CD14-positive monocyte (primary cell): ENCODE measurements around the gene SULF2. TPM values are rescaled to one million over a fixed set of nuclear protein-coding genes. Genes with fewer than 3 reads are reported as not detected.

Experiments used
- DNase-seq, 3 donors: peaks; one replicate each; pipeline ENCODE4 v3.0.0-alpha.2; 2011 to 2022
- H2AFZ ChIP-seq: 2 replicates; pipeline ENCODE4 v1.6.0; 2012; ENCODE audit warnings: mild to moderate bottlenecking, low read depth, low read length, inconsistent platforms; ENCODE audit not compliant: insufficient read depth, poor library complexity, severe bottlenecking
- H3K27ac ChIP-seq, 2 donors: 1 replicate in 1 of 2; 2 replicates in 1 of 2; pipeline ENCODE4 v1.5.1; 2012 to 2013; ENCODE audit warnings: low read length in 2 of 2, control low read depth in 1 of 2, inconsistent platforms in 1 of 2, low read depth in 1 of 2, mild to moderate bottlenecking in 1 of 2
- H3K27me3 ChIP-seq, 2 donors: one replicate each; pipeline versions ENCODE4 v1.6.0 to v1.6.1; 2011 to 2013; ENCODE audit warnings: low read length in 2 of 2; ENCODE audit not compliant: control insufficient read depth in 2 of 2, insufficient read depth in 2 of 2
- H3K36me3 ChIP-seq, 2 donors: replicated peaks in 1 of 2; 1 replicate in 1 of 2; 2 replicates in 1 of 2; pipeline versions ENCODE4 v1.5.1 to v1.6.1; 2012 to 2013; ENCODE audit warnings: low read length in 2 of 2, control low read depth in 1 of 2, inconsistent platforms in 1 of 2, mild to moderate bottlenecking in 1 of 2; ENCODE audit not compliant: insufficient read depth in 2 of 2, control insufficient read depth in 1 of 2
- H3K4me1 ChIP-seq, 2 donors: 1 replicate in 1 of 2; 2 replicates in 1 of 2; pipeline versions ENCODE4 v1.5.1 to v1.6.1; 2012 to 2013; ENCODE audit warnings: low read length in 2 of 2, control low read depth in 1 of 2, inconsistent platforms in 1 of 2, mild to moderate bottlenecking in 1 of 2, moderate library complexity in 1 of 2; ENCODE audit not compliant: insufficient read depth in 2 of 2, control insufficient read depth in 1 of 2
- H3K4me2 ChIP-seq: replicated peaks from 2 replicates; pipeline ENCODE3; 2012; ENCODE audit warnings: low read length, moderate library complexity, mild to moderate bottlenecking; ENCODE audit not compliant: poor library complexity, severe bottlenecking; ENCODE audit errors: extremely low read depth
- H3K4me3 ChIP-seq, 3 experiments: fragments of 200-600 bp in 1 of 3; sonication (generic) in 1 of 3; replicated peaks in 1 of 3; 1 replicate in 2 of 3; 2 replicates in 1 of 3; pipeline ENCODE4 v1.5.1; 2011 to 2013; ENCODE audit warnings: low read length in 3 of 3, mild to moderate bottlenecking in 3 of 3, control low read depth in 2 of 3, low read depth in 2 of 3, inconsistent platforms in 1 of 3, moderate library complexity in 1 of 3
- H3K79me2 ChIP-seq: 2 replicates; pipeline ENCODE4 v1.6.0; 2012; ENCODE audit warnings: mild to moderate bottlenecking, control low read depth, inconsistent platforms, low read length, moderate library complexity; ENCODE audit not compliant: insufficient read depth
- H3K9ac ChIP-seq: 2 replicates; pipeline ENCODE4 v1.6.0; 2017; ENCODE audit warnings: low read length, mild to moderate bottlenecking; ENCODE audit not compliant: insufficient read depth, poor library complexity, severe bottlenecking
- H3K9me3 ChIP-seq, 2 donors: replicated peaks in 1 of 2; 1 replicate in 1 of 2; 2 replicates in 1 of 2; pipeline versions ENCODE4 v1.5.1 to v1.6.1; 2012 to 2013; ENCODE audit warnings: low read length in 2 of 2, control low read depth in 1 of 2; ENCODE audit not compliant: control insufficient read depth in 1 of 2, insufficient read depth in 1 of 2
- H4K20me1 ChIP-seq: 2 replicates; pipeline ENCODE4 v1.6.0; 2012; ENCODE audit warnings: mild to moderate bottlenecking, low read length, control low read depth, moderate library complexity; ENCODE audit not compliant: insufficient read depth
- H3K27ac Mint-ChIP-seq, 7 donors: one replicate each; pipeline ENCODE4 v1.8.0; 2020; ENCODE audit warnings: mild to moderate bottlenecking in 7 of 7, mixed read lengths in 7 of 7, moderate library complexity in 6 of 7, inconsistent platforms in 2 of 7
- H3K27me3 Mint-ChIP-seq, 3 donors: one replicate each; pipeline ENCODE4 v1.8.0; 2021 to 2022; ENCODE audit warnings: low read depth in 3 of 3, mild to moderate bottlenecking in 3 of 3, mixed read lengths in 3 of 3, moderate library complexity in 3 of 3, inconsistent platforms in 1 of 3
- H3K36me3 Mint-ChIP-seq, 2 donors: one replicate each; pipeline ENCODE4 v1.8.0; 2020; ENCODE audit warnings: mixed read lengths in 2 of 2, inconsistent platforms in 1 of 2, mild to moderate bottlenecking in 1 of 2
- H3K4me1 Mint-ChIP-seq: one replicate; pipeline ENCODE4 v1.8.0; 2020; ENCODE audit warnings: mild to moderate bottlenecking, mixed read lengths
- H3K4me3 Mint-ChIP-seq, 2 donors: one replicate each; pipeline ENCODE4 v1.8.0; 2020; ENCODE audit warnings: mild to moderate bottlenecking in 2 of 2, mixed read lengths in 2 of 2, moderate library complexity in 1 of 2
- H3K9me3 Mint-ChIP-seq, 7 donors: one replicate each; pipeline ENCODE4 v1.8.0; 2020 to 2022; ENCODE audit warnings: mixed read lengths in 7 of 7, mild to moderate bottlenecking in 6 of 7, moderate library complexity in 6 of 7, inconsistent platforms in 2 of 7
- WGBS: methylation state at CpG from one replicate; pipeline ENCODE4 v1.1.5; 2013; ENCODE audit warnings: missing lambda C conversion rate; ENCODE audit not compliant: insufficient coverage; 5-methylcytosine and 5-hydroxymethylcytosine counted together
- intact Hi-C, 2 donors: fragments of 100-400 bp; cut with micrococcal nuclease; formaldehyde crosslinking; loops; one replicate each; pipeline versions ENCODE4 v1.15.0 to v1.15.1; 2023
- polyA plus RNA-seq, 3 donors: library from polyadenylated mRNA; depleted of rRNA in 1 of 3; unstranded in 2 of 3; stranded (reverse) in 1 of 3; fragments of 300-500 nt in 2 of 3; fragments of >200 nt in 1 of 3; fragmentation: Illumina TruSeq in 2 of 3; gene quantifications; 1 replicate in 2 of 3; 2 replicates in 1 of 3; pipeline ENCODE4 v1.2.3, GENCODE V29; 2012 to 2021
- TF ChIP-seq, protein P1 (sequence below): fragments of 200-600 bp; IDR thresholded peaks from one replicate; pipeline ENCODE4 v1.8.0; 2022; ENCODE audit warnings: antibody characterized with exemption, mild to moderate bottlenecking

Gene SULF2
- polyA plus RNA-seq, 3 donors = 60.3 to 156 (median 75.5) TPM

DNA sequence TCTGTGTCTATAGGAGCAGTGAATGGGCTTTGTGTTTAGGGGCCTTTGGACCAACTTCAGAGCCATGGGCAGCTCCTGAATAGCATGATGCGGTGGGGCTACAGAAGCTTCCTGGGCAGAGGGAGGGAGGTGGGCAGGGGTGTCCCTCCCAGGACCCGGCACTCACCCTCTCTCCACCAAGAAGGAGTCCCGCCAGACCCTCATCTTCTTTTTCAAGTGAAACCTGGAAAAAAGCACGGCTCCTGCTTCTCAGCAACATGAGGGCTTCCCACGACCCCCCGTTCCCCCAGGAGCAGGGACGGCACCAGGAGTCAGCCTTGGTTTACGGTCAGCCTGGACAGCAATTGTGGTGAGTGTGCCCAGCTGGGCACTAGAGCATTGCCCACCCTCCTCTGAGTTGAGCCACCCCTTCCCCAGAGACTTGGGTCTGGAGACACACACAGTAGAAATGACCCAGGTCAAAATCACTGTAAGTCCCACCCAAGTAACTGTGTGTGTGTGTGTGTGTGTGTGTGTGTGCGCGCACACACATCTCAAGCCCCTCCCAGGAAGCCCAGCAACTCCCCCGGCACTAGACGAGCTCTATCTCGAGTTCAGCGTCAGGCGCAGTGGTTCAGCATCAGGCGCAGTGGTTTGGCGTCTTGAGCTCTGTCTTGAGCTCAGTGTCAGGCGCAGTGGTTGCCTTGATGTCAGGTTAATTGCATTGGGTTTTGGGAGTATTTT lies 108.2 kb downstream of the SULF2 start:
- TF ChIP-seq, protein P1, sequence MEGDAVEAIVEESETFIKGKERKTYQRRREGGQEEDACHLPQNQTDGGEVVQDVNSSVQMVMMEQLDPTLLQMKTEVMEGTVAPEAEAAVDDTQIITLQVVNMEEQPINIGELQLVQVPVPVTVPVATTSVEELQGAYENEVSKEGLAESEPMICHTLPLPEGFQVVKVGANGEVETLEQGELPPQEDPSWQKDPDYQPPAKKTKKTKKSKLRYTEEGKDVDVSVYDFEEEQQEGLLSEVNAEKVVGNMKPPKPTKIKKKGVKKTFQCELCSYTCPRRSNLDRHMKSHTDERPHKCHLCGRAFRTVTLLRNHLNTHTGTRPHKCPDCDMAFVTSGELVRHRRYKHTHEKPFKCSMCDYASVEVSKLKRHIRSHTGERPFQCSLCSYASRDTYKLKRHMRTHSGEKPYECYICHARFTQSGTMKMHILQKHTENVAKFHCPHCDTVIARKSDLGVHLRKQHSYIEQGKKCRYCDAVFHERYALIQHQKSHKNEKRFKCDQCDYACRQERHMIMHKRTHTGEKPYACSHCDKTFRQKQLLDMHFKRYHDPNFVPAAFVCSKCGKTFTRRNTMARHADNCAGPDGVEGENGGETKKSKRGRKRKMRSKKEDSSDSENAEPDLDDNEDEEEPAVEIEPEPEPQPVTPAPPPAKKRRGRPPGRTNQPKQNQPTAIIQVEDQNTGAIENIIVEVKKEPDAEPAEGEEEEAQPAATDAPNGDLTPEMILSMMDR = no peak

DNA sequence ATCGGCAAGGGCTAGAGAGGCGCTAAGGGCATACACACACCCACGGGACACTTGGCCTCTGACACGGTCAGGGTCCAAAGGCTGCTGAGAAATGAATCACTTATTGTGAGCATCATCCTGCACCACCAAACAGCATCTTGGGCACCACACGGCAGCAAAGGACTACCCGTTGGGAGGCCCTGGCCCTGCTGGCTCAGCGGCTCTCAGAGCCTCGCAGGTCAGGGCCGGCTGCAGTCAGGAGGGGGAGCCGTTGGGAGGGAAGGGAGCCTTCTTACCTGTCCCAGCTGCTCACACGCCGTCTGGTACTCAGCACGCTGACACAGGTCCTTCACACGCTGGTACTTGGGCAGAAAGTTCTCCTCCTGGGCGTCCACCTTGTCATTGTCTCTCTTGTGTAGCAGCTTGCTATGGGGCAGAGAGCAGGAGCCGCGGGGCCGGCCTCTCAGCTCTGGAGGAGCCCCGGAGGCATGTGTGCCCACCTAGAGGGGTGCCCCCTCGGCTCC lies 109.0 kb downstream of the SULF2 start:
- no peak overlapping the region for H3K27ac Mint-ChIP-seq
- no peak overlapping the region for H3K4me3 Mint-ChIP-seq
- H3K9me3 Mint-ChIP-seq = peaks cover 0 to 4% (median 0%) of the 10 kb centered on the region in 7 donors
- H3K36me3 Mint-ChIP-seq = peaks cover 94 to 99% of the 10 kb centered on the region in 2 donors
- no peak for DNase-seq
- WGBS = 95% methylated on average over 14 of the region's 20 CpGs
- no peak overlapping the region for H2AFZ ChIP-seq
- no peak overlapping the region for H3K4me3 ChIP-seq
- no peaks in the 10 kb centered on the region for H3K9me3 ChIP-seq
- H4K20me1 ChIP-seq = peaks cover 100% of the 10 kb centered on the region
- TF ChIP-seq, protein P1 = no peak
- no peak overlapping the region for H3K9ac ChIP-seq
- H3K27ac ChIP-seq = no peak overlapping the region
- H3K36me3 ChIP-seq = peaks cover 89 to 100% of the 10 kb centered on the region in 2 donors
- H3K4me1 ChIP-seq = no peaks in the 10 kb centered on the region
- intact Hi-C loops = no loop called here
- H3K79me2 ChIP-seq = no peaks in the 10 kb centered on the region
- no peak overlapping the region for H3K4me2 ChIP-seq
- no peaks in the 10 kb centered on the region for H3K27me3 ChIP-seq
- H3K27me3 Mint-ChIP-seq = peaks cover 0 to 5% (median 2%) of the 10 kb centered on the region in 3 donors
- H3K4me1 Mint-ChIP-seq = no peaks in the 10 kb centered on the region

More for the DNA sequence above, 108.2 kb downstream of the SULF2 start:
- H2AFZ ChIP-seq = no peak overlapping the region
- DNase-seq = no peak
- H3K27me3 ChIP-seq = no peaks in the 10 kb centered on the region
- Mint-ChIP-seq H3K4me3 (no peak overlapping the region), H3K36me3 (peaks cover 93 to 99% of the 10 kb centered on the region in 2 donors), H3K27ac (peak overlapping the region in 1 of 7 donors; percentile 68), H3K4me1 (no peaks in the 10 kb centered on the region), H3K9me3 (peaks cover 0 to 4% (median 0%) of the 10 kb centered on the region in 7 donors), H3K27me3 (peaks cover 0 to 5% (median 2%) of the 10 kb centered on the region in 3 donors)
- no peak overlapping the region for H3K4me3 ChIP-seq
- WGBS = 66% methylated on average over 10 of the region's 18 CpGs
- intact Hi-C loops = no loop called here
- H3K9me3 ChIP-seq = no peaks in the 10 kb centered on the region
- H4K20me1 ChIP-seq = peaks cover 100% of the 10 kb centered on the region
- no peaks in the 10 kb centered on the region for H3K4me1 ChIP-seq
- no peak overlapping the region for H3K4me2 ChIP-seq
- H3K9ac ChIP-seq = no peak overlapping the region
- peaks cover 90 to 100% of the 10 kb centered on the region in 2 donors for H3K36me3 ChIP-seq
- H3K79me2 ChIP-seq = no peaks in the 10 kb centered on the region
- no peak overlapping the region for H3K27ac ChIP-seq
